Measurements from ENCODE around the gene GALT.

The GALT gene

DNA sequence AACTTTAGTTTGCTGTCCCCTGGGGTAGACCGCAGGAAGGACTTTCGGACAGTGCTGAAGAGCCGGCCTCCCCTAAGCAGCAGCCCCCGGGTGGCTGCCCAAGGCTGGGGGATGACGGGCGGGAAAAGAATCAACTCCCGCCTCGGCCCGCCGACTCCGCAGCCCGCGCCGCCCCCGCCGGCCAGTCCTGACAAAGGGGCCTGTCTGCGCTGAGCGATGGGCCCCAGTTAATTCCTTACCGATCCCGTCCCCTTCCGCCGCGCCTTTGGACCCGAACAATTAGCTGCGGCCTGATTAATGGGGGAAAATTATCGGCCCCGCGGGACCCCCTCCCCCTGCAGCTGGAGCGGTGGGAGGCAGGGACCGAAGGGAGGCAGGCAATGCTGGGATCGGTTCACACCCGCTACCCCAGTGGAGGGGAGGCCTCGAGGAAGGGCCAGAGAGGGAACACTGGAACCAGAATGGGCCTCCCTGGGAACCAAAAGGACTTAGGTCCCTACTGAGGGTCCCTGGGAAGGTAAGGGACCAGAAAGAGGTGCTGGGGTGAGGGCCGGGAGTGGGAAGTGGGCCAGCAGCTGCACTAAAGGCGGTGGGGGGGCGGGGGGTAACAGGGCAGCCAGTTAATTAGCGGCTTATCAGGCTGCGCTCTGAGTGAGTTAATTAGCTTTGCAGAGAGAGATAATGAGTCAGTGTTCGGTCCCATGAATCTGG lies 21.8 kb upstream of the GALT start:
- H3K27ac ChIP-seq (ENCODE audit: low read depth, low read length): peak overlapping the region; percentile 39
- H4K5ac ChIP-seq (ENCODE audit: low read length): no peak overlapping the region
- H2AK5ac ChIP-seq (ENCODE audit: low read length): no peak overlapping the region
- no peak overlapping the region for H3K4me3 ChIP-seq (ENCODE audit: low read length)
- H3K4me2 ChIP-seq (ENCODE audit: low read length): no peak overlapping the region
- no peaks in the 10 kb centered on the region for H3K79me1 ChIP-seq (ENCODE audit: low read length)
- H4K8ac ChIP-seq (ENCODE audit: low read depth, low read length): no peak overlapping the region
- peak overlapping the region; percentile 18 for H3K9ac ChIP-seq (ENCODE audit: low read length)
- no CpG with 5 or more reads among the region's 39 CpGs for WGBS (ENCODE audit: extremely low coverage, insufficient coverage, low lambda C conversion rate)
- peak; percentile 30 for DNase-seq
- H3K4me1 ChIP-seq (ENCODE audit: control insufficient read depth, low read depth, low read length): peaks cover 2% of the 10 kb centered on the region
- H2BK5ac ChIP-seq (ENCODE audit: low read length): no peak overlapping the region
- no peaks in the 10 kb centered on the region for H3K36me3 ChIP-seq (ENCODE audit: control insufficient read depth, insufficient read depth, low read length)
- no peak overlapping the region for H3K4ac ChIP-seq (ENCODE audit: low read depth, low read length)
- H3K79me2 ChIP-seq (ENCODE audit: control insufficient read depth, insufficient read depth, low read length): no peaks in the 10 kb centered on the region
- H3K56ac ChIP-seq (ENCODE audit: low read length): peak overlapping the region; percentile 56
- H2BK120ac ChIP-seq (ENCODE audit: low read depth, low read length): no peak overlapping the region
- no peak overlapping the region for H3K18ac ChIP-seq (ENCODE audit: low read length)
- no peak overlapping the region for H2BK15ac ChIP-seq (replicated peaks; ENCODE audit: low read depth)
- H3K27me3 ChIP-seq (ENCODE audit: insufficient read depth, low read length, poor library complexity): peaks cover 52% of the 10 kb centered on the region
- H3K23ac ChIP-seq (ENCODE audit: low read length): no peak overlapping the region

- Histone ChIP-seq H3K23ac (ENCODE audit: low read length) (no peak overlapping the region), H4K5ac (ENCODE audit: low read length) (no peak overlapping the region), H3K27ac (ENCODE audit: low read depth, low read length) (no peak overlapping the region), H2AK5ac (ENCODE audit: low read length) (no peak overlapping the region), H4K8ac (ENCODE audit: low read depth, low read length) (no peak overlapping the region), H3K36me3 (ENCODE audit: control insufficient read depth, insufficient read depth, low read length) (no peaks in the 10 kb centered on the region), H3K56ac (ENCODE audit: low read length) (no peak overlapping the region), H2BK15ac (replicated peaks; ENCODE audit: low read depth) (no peak overlapping the region), H3K79me1 (ENCODE audit: low read length) (no peaks in the 10 kb centered on the region), H3K4me1 (ENCODE audit: control insufficient read depth, low read depth, low read length) (no peaks in the 10 kb centered on the region), H3K79me2 (ENCODE audit: control insufficient read depth, insufficient read depth, low read length) (no peaks in the 10 kb centered on the region), H3K18ac (ENCODE audit: low read length) (no peak overlapping the region), H2BK5ac (ENCODE audit: low read length) (no peak overlapping the region), H3K4me3 (ENCODE audit: low read length) (no peak overlapping the region), H2BK120ac (ENCODE audit: low read depth, low read length) (no peak overlapping the region), H3K4me2 (ENCODE audit: low read length) (no peak overlapping the region), H3K9ac (ENCODE audit: low read length) (no peak overlapping the region), H3K27me3 (ENCODE audit: insufficient read depth, low read length, poor library complexity) (peaks cover 56% of the 10 kb centered on the region), H3K4ac (ENCODE audit: low read depth, low read length) (no peak overlapping the region)
- WGBS (ENCODE audit: extremely low coverage, insufficient coverage, low lambda C conversion rate): no CpG with 5 or more reads among the region's 3 CpGs
- no peak for DNase-seq
Observed at GRCh38 chr9:34625186-34625486, 21.3 kb upstream of the GALT start.

GRCh38 chr9:34627716-34628655 lies 18.5 kb upstream of the GALT start:
- Histone ChIP-seq H3K36me3 (ENCODE audit: control insufficient read depth, insufficient read depth, low read length) (no peaks in the 10 kb centered on the region), H2AK5ac (ENCODE audit: low read length) (no peak overlapping the region), H2BK15ac (replicated peaks; ENCODE audit: low read depth) (no peak overlapping the region), H4K5ac (ENCODE audit: low read length) (no peak overlapping the region), H3K4me2 (ENCODE audit: low read length) (peak overlapping the region; percentile 25), H2BK5ac (ENCODE audit: low read length) (no peak overlapping the region), H3K27ac (ENCODE audit: low read depth, low read length) (no peak overlapping the region), H2BK120ac (ENCODE audit: low read depth, low read length) (no peak overlapping the region), H3K79me1 (ENCODE audit: low read length) (no peaks in the 10 kb centered on the region), H3K4me3 (ENCODE audit: low read length) (no peak overlapping the region), H3K27me3 (ENCODE audit: insufficient read depth, low read length, poor library complexity) (peaks cover 67% of the 10 kb centered on the region), H4K8ac (ENCODE audit: low read depth, low read length) (no peak overlapping the region), H3K18ac (ENCODE audit: low read length) (no peak overlapping the region), H3K23ac (ENCODE audit: low read length) (peak overlapping the region; percentile 66), H3K4me1 (ENCODE audit: control insufficient read depth, low read depth, low read length) (no peaks in the 10 kb centered on the region), H3K4ac (ENCODE audit: low read depth, low read length) (no peak overlapping the region), H3K79me2 (ENCODE audit: control insufficient read depth, insufficient read depth, low read length) (no peaks in the 10 kb centered on the region), H3K9ac (ENCODE audit: low read length) (no peak overlapping the region), H3K56ac (ENCODE audit: low read length) (no peak overlapping the region)
- WGBS (ENCODE audit: extremely low coverage, insufficient coverage, low lambda C conversion rate): no CpG with 5 or more reads among the region's 20 CpGs
- DNase-seq: no peak

DNA sequence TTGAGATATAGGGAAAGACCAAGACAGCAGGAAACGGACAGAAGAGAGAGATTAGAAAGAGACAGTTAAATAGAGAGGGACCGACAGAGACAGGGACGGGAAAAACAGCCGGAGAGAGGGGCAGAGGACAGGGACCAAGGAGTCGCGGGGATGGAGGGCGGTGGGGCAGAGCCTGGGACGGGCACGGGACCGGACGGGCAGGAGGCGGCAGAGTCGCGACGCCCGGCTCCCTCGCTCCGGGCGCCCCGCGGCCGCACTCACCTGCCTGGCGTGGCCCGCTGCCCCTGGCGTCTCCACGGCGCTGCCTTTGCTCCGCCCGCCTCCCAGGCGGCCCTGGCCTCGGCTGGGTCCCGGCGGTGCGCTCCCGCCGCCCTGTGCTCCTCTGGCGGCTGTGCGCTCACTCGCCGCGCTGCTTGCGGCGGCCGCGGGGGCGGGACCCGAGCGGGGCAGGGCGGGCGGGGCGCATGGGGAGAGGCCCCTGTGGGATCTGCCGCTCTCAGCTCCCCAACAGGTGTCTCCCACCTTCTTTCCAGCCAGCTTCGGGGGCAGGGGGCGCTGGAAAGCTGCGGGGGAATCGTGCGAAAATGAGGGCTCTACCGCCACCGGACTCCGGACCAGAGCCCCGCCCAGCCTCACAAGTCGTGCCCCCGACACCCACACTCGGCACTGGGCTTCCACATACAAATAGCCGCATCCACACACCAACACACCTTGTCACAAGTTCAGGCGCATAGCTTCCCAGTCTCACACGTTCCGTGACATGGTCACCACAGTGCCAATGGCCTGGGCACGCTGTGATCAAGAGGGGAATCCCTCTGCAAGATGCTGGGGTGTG lies 17.6 kb upstream of the GALT start, which contains the start of gene ARID3C:
Gene ARID3C (minus strand): TSS at position 411 of the 835 bp plus-strand sequence. CDS start 1,052 bp downstream, outside the sequence.
- Histone ChIP-seq H3K4me1 (ENCODE audit: control insufficient read depth, low read depth, low read length) (peaks cover 2% of the 10 kb centered on the region), H3K23ac (ENCODE audit: low read length) (peak within 1 kb of the TSS; percentile 66)

DNA sequence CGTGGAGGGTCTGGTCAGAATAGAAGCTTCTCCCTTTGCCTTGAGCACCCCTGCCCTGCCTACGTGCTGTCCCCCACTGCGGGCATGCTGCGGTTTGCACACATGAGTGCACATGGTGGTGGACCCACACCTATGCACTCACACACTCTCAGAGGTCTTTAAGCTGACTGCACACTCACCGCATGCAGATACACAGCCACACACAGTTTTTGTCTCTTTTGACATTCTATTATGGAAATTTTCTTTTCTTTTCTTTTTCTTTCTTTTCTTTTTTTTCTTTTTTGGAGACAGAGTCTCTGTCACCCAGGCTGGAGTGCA lies 17.0 kb upstream of the GALT start:
- no peak for DNase-seq
- no peak overlapping the region for H3K9ac ChIP-seq (ENCODE audit: low read length)
- H3K23ac ChIP-seq (ENCODE audit: low read length): no peak overlapping the region
- no peak overlapping the region for H3K4ac ChIP-seq (ENCODE audit: low read depth, low read length)
- no peak overlapping the region for H2BK15ac ChIP-seq (replicated peaks; ENCODE audit: low read depth)
- no peak overlapping the region for H3K4me2 ChIP-seq (ENCODE audit: low read length)
- H4K5ac ChIP-seq (ENCODE audit: low read length): no peak overlapping the region
- no peaks in the 10 kb centered on the region for H3K79me1 ChIP-seq (ENCODE audit: low read length)
- H3K4me1 ChIP-seq (ENCODE audit: control insufficient read depth, low read depth, low read length): peaks cover 2% of the 10 kb centered on the region
- no peak overlapping the region for H2BK5ac ChIP-seq (ENCODE audit: low read length)
- H4K8ac ChIP-seq (ENCODE audit: low read depth, low read length): no peak overlapping the region
- H2AK5ac ChIP-seq (ENCODE audit: low read length): no peak overlapping the region
- H2BK120ac ChIP-seq (ENCODE audit: low read depth, low read length): no peak overlapping the region
- H3K4me3 ChIP-seq (ENCODE audit: low read length): no peak overlapping the region
- no peaks in the 10 kb centered on the region for H3K79me2 ChIP-seq (ENCODE audit: control insufficient read depth, insufficient read depth, low read length)
- H3K56ac ChIP-seq (ENCODE audit: low read length): no peak overlapping the region
- H3K36me3 ChIP-seq (ENCODE audit: control insufficient read depth, insufficient read depth, low read length): no peaks in the 10 kb centered on the region
- no peak overlapping the region for H3K18ac ChIP-seq (ENCODE audit: low read length)
- H3K27me3 ChIP-seq (ENCODE audit: insufficient read depth, low read length, poor library complexity): peaks cover 61% of the 10 kb centered on the region
- H3K27ac ChIP-seq (ENCODE audit: low read depth, low read length): no peak overlapping the region
- no CpG with 5 or more reads among the region's 5 CpGs for WGBS (ENCODE audit: extremely low coverage, insufficient coverage, low lambda C conversion rate)

More for the DNA sequence above, 17.6 kb upstream of the GALT start, which contains the start of gene ARID3C:
- no peak within 1 kb of the TSS for H2BK5ac ChIP-seq (ENCODE audit: low read length)
- no peak for DNase-seq
- no peak within 1 kb of the TSS for H2AK5ac ChIP-seq (ENCODE audit: low read length)
- H4K5ac ChIP-seq (ENCODE audit: low read length): no peak within 1 kb of the TSS
- no peak within 1 kb of the TSS for H3K4me3 ChIP-seq (ENCODE audit: low read length)
- no peak within 1 kb of the TSS for H2BK15ac ChIP-seq (replicated peaks; ENCODE audit: low read depth)
- H3K9ac ChIP-seq (ENCODE audit: low read length): no peak within 1 kb of the TSS
- H3K79me2 ChIP-seq (ENCODE audit: control insufficient read depth, insufficient read depth, low read length): no peaks in the 10 kb centered on the region
- H3K27ac ChIP-seq (ENCODE audit: low read depth, low read length): no peak within 1 kb of the TSS
- WGBS (ENCODE audit: extremely low coverage, insufficient coverage, low lambda C conversion rate): no CpG with 5 or more reads among the region's 69 CpGs
- no peak within 1 kb of the TSS for H3K4ac ChIP-seq (ENCODE audit: low read depth, low read length)
- no peak within 1 kb of the TSS for H3K18ac ChIP-seq (ENCODE audit: low read length)
- H3K36me3 ChIP-seq (ENCODE audit: control insufficient read depth, insufficient read depth, low read length): no peaks in the 10 kb centered on the region
- no peak within 1 kb of the TSS for H3K56ac ChIP-seq (ENCODE audit: low read length)
- no peak within 1 kb of the TSS for H2BK120ac ChIP-seq (ENCODE audit: low read depth, low read length)
- no peak within 1 kb of the TSS for H4K8ac ChIP-seq (ENCODE audit: low read depth, low read length)
- no peaks in the 10 kb centered on the region for H3K79me1 ChIP-seq (ENCODE audit: low read length)
- H3K27me3 ChIP-seq (ENCODE audit: insufficient read depth, low read length, poor library complexity): peaks cover 65% of the 10 kb centered on the region
- peak within 1 kb of the TSS; percentile 25 for H3K4me2 ChIP-seq (ENCODE audit: low read length)

Data from mesendoderm (in vitro differentiated cells).